Epithelial cell of proximal tubule (primary cell): Measurements from ENCODE around the gene JMJD1C. TPM values are rescaled to one million over a fixed set of nuclear protein-coding genes. Genes with fewer than 3 reads are reported as not detected.

ENCODE experiments used
- DNase-seq: peaks from one replicate; pipeline ENCODE4 v3.0.0-alpha.2; 2011; ENCODE audit warnings: low read depth
- H3K4me3 ChIP-seq: 2 replicates; pipeline ENCODE4 v1.5.1; 2011; ENCODE audit warnings: low read depth, mild to moderate bottlenecking, low read length
- total RNA-seq: library from RNA; depleted of rRNA; stranded (reverse); fragments of >200 nt; gene quantifications from 2 replicates; pipeline ENCODE4 v1.2.3, GENCODE V29; 2015
- TF ChIP-seq, protein P1 (sequence below): conservative IDR thresholded peaks from 2 replicates; pipeline ENCODE4 v1.5.1; 2012; ENCODE audit warnings: low read depth, mild to moderate bottlenecking, low read length

Gene JMJD1C
- total RNA-seq, 1 donor from 2014 or later: 56.6 TPM

GRCh38 chr10:63323701-63324494 lies 141.9 kb downstream of the JMJD1C start:
- TF ChIP-seq, protein P1, sequence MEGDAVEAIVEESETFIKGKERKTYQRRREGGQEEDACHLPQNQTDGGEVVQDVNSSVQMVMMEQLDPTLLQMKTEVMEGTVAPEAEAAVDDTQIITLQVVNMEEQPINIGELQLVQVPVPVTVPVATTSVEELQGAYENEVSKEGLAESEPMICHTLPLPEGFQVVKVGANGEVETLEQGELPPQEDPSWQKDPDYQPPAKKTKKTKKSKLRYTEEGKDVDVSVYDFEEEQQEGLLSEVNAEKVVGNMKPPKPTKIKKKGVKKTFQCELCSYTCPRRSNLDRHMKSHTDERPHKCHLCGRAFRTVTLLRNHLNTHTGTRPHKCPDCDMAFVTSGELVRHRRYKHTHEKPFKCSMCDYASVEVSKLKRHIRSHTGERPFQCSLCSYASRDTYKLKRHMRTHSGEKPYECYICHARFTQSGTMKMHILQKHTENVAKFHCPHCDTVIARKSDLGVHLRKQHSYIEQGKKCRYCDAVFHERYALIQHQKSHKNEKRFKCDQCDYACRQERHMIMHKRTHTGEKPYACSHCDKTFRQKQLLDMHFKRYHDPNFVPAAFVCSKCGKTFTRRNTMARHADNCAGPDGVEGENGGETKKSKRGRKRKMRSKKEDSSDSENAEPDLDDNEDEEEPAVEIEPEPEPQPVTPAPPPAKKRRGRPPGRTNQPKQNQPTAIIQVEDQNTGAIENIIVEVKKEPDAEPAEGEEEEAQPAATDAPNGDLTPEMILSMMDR: no peak
- no peak overlapping the region for H3K4me3 ChIP-seq
- no peak for DNase-seq

DNA sequence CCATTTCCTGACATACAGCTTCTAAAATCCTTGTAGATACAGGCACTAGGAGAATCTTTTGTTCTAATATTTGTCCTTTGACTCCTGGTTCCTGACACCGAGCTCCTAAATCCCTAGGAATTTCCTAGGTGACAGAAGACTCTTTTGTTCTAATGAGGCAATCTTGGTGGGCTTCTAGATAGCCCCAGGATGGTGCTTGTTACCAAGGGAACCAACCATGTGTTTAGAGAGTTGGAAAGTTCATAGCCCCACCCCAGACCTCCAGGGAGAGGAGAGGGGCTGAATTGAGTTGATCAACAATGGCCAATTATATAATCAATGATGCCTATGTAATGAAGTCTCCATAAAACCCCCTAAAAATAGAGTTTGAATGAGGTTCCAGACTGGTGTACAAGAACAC lies 145.1 kb downstream of the JMJD1C start:
- H3K4me3 ChIP-seq: no peak overlapping the region
- no peak for DNase-seq
- TF ChIP-seq, protein P1: no peak

GRCh38 chr10:63319231-63319630 lies 146.5 kb downstream of the JMJD1C start:
- no peak for DNase-seq
- H3K4me3 ChIP-seq: no peak overlapping the region
- TF ChIP-seq, protein P1: no peak

DNA sequence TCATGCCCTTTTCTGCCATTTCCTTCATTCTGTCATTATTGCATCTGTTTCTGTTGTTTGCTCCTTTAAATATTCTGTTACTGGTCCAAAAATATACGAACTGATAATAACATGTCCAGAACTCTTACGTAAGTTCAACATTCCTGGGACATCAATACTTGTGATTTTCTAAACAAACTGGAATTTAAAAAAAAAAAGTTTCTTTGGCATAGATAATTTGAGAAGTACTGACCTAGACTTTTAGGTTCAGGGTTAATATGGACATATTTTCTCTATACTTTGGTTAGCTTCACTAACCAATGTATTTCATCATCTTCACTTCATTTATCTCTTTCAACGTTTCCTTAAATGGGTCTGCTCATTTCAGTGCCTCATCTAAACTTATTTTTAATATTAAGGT lies 147.3 kb downstream of the JMJD1C start:
- TF ChIP-seq, protein P1: no peak
- H3K4me3 ChIP-seq: no peak overlapping the region
- no peak for DNase-seq

DNA sequence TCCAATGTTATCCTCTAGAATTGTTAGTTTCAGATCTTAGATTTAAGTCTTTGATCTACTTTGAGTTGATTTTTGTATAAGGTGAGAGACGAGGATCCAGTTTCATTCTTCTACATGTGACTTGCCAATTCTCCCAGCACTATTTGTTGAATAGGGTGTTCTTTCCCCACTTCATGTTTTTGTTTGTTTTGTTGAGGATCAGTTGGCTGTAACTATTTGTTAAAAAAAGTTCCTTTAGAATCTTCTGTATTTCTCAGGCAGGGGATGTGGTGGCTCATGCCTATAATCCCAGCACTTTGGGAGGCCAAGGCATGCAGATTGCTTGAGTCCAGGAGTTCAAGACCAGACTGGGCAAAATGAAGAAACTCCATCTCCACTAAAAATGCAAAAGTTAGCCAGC lies 151.8 kb downstream of the JMJD1C start:
- no peak overlapping the region for H3K4me3 ChIP-seq
- DNase-seq: no peak
- TF ChIP-seq, protein P1: no peak

GRCh38 chr10:63313066-63313717 lies 152.6 kb downstream of the JMJD1C start:
- TF ChIP-seq, protein P1: no peak
- no peak overlapping the region for H3K4me3 ChIP-seq
- no peak for DNase-seq
